GM19397 (cell line): ENCODE measurements around the gene SUCO.
"Not testable (repeated sequence)": the region's sequence is repeated elsewhere in the genome, so short reads cannot be mapped to it uniquely, and the experiment has no call there.

Experiments used
- ATAC-seq: cut with Tn5 transposase; IDR thresholded peaks from one replicate; pipeline ENCODE4 v1.9.1; 2021; ENCODE audit warnings: mild to moderate bottlenecking, moderate library complexity; ENCODE audit not compliant: unreplicated experiment

Gene SUCO, protein sequence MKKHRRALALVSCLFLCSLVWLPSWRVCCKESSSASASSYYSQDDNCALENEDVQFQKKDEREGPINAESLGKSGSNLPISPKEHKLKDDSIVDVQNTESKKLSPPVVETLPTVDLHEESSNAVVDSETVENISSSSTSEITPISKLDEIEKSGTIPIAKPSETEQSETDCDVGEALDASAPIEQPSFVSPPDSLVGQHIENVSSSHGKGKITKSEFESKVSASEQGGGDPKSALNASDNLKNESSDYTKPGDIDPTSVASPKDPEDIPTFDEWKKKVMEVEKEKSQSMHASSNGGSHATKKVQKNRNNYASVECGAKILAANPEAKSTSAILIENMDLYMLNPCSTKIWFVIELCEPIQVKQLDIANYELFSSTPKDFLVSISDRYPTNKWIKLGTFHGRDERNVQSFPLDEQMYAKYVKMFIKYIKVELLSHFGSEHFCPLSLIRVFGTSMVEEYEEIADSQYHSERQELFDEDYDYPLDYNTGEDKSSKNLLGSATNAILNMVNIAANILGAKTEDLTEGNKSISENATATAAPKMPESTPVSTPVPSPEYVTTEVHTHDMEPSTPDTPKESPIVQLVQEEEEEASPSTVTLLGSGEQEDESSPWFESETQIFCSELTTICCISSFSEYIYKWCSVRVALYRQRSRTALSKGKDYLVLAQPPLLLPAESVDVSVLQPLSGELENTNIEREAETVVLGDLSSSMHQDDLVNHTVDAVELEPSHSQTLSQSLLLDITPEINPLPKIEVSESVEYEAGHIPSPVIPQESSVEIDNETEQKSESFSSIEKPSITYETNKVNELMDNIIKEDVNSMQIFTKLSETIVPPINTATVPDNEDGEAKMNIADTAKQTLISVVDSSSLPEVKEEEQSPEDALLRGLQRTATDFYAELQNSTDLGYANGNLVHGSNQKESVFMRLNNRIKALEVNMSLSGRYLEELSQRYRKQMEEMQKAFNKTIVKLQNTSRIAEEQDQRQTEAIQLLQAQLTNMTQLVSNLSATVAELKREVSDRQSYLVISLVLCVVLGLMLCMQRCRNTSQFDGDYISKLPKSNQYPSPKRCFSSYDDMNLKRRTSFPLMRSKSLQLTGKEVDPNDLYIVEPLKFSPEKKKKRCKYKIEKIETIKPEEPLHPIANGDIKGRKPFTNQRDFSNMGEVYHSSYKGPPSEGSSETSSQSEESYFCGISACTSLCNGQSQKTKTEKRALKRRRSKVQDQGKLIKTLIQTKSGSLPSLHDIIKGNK (N-terminal part only)

DNA sequence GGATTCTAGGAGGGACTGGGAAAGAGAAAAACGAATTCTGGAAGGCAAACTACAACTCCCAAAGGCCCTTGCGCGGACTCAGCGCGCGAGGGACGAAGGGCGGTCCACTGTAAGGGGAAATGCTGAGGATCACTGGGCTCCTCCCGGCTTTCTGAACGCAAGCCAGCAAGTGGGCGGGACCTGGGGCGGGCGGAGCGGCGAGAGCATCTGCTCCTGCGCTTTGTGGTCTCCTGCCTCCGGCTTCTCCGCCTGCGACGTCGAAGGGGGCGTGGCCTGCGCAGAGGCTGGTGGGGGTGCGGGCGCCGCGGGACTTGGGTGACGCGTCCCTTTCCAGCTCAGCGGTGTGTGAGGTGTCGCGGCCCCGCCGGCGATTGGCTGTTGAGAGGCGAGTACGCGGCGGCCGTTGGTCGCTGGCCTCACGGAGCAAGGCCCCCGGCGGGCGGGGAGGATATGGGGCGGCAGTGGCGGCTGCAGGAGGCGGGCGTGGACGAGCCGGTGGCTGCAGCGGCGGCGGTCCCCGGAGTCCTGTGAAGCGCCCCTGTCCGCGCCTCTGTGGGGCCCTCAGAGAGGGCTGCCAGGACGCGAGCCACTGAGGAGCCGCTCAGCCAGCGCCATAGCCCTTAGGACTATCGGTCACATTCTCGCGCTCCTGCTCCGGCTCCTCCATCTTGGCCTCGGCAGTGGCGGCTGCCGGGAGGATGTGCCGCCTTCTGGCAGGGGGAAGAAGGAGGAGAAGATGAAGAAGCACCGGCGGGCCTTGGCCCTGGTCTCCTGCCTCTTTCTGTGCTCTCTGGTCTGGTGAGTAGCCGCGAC is at the start of gene SUCO:
Gene SUCO (plus strand): TSS at position 451 of the 813 bp plus-strand sequence. CDS start 286 bp downstream, at position 737.
- ATAC-seq = peak; percentile 86

DNA sequence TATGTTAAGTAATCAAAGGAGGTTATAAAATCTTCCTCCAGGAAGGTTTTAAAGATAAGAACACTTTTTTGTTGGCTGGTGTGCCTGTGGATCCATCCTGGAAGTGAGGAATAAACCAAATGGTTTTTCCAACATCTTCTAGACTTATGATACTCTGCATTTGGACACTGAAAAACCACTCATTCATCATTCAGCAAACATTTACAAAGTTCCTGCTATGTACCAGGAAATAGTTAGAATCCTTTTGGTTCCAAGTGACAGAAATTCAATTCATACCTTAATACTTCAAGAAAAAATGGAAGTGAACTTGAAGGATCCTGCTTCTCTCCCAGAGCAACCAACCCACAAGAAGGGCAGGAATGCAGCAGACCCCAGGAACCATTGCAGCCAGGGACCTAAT is 49.5 kb upstream of the SUCO start:
- ATAC-seq = no peak

DNA sequence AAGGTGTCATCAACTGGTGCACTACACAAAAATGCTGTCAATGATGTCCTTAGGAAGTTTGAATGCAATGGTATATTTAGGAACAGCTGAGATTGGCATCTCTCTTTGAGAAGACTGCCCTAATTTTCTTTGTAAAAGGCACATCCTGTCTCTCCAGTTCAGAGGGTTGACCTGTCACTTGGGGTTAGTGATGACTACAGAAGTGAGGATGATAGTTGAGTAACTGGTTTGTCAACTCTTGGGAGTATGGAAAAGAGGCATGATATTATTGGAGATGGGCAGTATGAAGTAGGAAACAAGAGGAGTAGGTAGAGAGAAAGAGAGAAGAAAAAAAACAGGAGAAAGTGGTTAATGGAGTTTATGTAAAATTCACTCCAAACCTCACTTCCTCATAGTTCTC is 48.7 kb upstream of the SUCO start:
- no peak for ATAC-seq

DNA sequence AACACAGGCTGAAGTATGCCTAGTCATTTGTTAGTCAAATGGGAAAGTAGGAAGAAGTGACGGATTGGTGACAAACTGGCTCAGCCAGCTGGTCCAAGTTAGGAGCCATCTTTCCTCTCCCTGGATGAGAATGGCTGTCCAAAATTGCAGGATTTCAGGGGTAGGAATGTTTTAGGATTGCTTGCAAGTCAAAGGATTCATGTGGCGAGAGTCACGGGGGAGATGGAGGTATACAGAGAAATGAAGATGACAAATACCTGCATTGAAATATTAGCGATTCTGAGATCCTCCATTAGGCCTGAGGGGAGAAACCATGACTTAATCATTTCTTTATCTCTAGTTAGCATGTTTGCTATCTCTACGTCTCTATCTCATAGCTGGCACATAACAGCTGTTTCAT is 47.3 kb upstream of the SUCO start:
- no peak for ATAC-seq

DNA sequence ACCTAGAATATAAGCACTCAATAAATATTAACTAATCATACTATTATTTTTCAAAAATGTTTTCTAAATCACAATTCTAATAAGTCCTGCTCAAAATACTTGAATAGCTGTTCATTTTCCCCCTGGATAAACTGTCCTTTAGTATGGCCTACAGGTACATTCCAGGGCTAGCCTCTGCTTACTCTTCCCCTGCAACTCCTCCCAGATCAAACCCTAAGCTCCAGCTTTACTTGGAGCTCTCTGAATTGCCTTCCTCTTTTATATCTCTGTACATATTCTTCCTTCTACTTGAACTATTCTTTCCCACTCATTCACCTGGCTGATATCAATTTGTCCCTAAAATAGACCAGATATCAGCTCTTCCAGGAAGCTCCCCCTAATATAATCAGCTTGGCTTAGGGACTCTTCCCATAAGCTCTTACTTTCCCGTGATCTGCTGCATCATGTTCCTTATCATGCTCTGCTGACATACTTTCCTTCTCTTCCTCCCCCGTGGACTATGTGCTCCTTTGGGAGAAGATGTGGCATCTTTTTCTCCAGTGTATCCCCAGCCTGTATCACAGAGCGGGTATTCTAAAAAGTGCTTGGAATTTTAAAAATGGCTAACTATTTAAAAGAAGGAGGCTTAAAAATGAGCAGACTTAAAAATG is 46.0 kb upstream of the SUCO start:
- ATAC-seq = no peak

DNA sequence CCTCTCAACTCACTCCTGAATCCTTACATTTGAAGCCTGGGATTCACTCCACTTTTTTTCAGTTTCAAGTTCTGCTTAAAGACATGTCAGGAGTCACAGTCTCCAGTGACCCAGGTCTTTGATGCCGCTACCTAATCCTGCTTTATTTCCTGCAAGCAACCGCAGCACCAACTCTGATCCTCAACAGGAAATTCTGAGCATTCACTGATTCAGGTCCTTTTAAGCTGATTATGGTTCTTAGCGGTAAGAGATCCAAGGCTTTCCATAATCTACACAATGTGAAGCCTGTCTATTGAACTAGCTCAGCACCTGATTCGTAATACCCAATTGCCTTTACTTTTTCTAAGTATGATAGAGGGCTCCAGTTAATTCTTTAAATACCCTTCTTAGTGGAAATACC is 45.4 kb upstream of the SUCO start:
- ATAC-seq = no peak

DNA sequence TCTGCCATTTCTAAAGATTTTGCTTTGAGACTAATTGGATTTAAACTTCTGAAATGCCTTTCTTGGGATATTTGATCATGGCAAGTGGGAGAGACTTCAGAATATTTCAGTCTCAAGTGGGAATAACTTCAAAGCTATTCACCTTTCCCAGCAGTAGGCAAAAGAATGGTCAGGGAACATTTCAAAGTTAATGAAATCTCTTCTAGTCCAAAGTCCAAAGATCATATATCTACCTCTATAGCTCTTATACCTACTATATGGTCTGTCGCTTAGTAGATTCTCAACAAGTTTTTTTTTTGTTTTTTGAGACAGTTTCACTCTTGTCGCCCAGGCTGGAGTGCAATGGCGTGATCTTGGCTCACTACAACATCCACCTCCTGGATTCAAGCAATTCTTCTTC is 44.6 kb upstream of the SUCO start:
- ATAC-seq = no peak

DNA sequence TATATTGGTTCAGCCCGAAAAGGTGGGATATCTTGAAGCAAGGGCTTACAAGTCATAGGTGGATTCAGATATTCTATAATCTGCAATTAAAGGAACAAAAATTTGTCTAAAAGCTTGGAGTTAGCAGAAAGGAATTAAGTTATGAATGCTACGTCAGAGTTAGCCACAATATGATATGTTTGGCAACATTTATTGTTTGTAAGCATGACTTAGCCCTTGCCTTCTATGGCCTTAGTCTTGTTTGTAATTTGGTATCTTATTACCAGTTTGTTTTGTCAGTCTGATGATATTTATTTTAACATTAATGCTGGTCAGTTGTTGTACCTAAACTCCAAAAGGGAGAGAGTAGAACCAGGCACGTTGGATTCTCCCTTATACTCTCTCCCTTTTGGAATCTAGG is 43.1 kb upstream of the SUCO start:
- no peak for ATAC-seq

DNA sequence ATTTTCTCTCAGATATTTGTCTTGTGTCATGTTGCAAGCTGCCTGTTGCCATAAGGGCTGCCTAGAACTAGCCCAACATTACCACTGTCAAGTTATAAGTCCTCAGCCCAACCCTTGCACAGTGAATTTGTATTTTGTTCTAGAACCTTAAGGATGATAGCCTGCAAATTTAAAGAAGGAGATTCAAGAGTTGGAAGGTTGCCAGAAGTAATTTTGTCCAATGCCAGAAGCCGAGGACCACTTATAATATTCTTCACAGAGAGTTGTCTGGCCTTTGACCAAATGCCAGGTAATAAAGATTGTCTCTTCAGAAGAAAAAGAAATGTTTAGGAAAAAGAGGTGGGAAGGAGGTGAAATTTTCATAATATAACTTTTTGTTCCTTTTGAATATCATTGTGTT is 40.5 kb upstream of the SUCO start:
- ATAC-seq = no peak

DNA sequence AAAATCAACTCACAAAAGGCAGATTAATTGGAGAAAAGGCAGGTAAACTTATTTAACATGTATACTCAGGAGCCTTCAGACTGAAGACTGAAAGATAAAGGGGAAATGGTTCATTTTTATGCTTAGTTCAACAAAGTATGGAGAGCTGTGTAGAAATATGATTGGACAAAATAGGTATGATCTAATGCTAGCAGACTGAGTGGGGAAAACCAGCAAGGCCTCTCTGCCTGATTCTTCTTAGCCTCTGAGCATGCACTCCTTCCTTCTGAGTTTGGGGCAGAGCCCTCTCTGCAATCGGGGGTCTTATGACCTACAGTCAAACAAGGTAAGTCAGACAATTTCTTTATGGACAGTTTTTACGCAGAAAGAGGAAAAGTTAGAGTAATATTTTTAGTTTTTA is 38.8 kb upstream of the SUCO start:
- ATAC-seq = no peak

DNA sequence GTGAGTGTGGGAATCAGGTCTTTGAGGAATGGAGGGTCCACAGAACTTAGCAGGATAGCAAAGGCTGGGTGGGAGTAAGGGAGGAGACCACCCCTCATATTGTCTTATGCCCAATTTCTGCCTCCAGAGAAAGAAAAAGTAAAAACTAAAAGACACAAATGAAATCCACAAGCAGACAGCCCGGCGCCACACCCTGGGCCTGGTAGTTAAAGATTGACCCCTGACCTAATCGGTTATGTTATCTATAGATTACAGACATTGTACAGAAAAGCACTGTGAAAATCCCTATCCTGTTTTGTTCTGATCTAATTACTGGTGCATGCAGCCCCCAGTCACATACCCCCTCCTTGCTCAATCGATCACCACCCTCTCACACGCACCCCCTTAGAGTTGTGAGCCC is 36.8 kb upstream of the SUCO start:
- ATAC-seq = not testable (repeated sequence)

DNA sequence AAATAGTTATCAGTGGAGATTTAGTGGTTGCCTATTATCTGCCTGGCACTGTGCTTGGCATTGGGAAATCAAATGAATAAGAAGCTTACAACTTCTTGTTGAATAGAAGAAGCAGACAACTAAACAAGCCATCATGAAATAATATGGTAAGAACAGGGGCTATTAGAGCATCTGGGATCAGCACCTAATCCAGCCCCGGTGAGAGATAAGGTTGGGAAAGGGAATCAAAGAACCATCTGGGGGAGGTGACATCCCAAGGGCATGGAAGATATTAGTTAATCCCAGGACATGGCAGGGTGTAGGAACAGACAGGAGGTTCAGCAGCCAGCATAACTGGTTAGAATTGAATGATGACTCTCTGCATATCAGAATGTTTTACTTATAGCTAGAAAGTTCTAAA is 36.3 kb upstream of the SUCO start:
- ATAC-seq = no peak

DNA sequence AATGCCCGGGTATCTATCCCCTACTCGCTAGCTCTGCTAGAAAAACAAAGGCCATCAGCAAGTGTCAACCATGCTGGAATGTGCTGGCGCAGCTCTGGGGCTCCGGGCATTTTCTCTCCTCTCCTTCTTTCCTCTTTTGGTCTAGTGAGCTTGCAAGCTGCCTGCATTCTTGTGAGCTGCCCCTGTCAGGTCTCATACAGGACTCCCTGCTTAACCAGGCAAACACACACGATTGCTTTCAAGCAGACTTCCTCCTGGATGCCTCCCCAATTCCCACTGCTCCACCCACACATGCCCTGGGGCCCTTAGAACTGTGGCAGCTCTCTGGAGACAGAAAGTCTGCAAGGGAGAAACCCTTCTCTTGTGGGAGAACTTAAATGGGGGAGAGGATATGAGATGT is 35.7 kb upstream of the SUCO start:
- no peak for ATAC-seq

DNA sequence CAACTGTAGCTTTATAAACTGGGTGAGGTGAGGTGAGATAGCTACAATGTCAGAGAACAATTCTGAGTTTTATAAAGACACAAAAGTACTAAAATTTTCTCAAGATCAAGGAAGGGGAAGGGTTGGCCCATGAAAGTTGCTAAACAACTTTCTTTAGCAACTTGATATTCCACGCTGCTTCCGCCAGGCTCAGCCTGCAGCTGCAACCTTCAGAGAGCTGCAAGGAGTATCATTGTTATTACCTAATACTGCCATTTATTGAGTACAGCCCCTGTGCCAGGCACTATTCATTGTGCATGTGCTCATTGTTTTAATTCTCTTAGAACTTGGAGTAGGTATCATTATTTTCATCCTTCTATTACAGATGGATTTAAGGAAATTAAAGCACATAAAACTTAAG is 34.1 kb upstream of the SUCO start:
- ATAC-seq = no peak

DNA sequence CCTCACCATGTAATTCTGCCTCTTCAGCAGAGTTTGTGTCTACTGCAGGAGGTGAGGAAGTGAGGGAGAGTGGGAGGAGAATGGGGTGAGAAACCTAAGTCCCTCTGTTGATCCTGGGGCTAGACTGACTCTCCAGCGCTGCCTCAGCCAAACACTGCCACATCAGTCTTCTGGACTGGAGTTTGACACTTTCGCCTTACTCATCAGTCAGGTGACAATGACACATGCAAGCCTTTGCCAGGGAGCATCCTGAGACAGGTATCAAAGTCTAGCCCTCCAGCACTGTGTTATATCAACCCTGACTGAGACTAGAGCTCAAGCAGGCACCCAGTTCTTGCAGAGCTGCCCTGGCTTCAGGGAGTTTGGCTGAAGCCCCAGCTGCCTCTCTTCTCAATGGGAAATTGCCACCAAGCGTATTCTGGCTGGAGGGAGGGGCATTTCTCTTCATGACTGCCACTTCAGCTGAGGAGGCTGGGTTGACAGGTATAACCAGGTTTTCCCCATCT is 33.3 kb upstream of the SUCO start:
- ATAC-seq = no peak

DNA sequence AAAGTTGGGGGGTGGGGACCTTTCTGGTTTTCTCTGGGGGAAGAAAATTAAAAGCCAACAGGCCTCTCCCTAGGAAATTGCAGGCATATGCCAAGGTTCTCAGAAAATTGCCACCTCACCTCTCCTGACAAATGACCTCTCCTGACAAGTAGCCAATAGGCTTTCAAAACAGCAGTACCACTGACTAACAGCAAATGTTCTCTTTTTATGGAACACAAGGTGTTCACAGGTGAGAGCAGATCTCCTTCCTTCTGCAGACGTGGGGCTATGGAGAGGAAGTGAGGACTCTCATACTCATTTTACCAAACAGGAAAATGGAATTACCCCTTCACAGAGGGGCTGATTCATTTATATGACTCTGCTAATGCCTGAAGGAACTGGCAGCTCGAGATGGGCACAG is 32.7 kb upstream of the SUCO start:
- no peak for ATAC-seq

DNA sequence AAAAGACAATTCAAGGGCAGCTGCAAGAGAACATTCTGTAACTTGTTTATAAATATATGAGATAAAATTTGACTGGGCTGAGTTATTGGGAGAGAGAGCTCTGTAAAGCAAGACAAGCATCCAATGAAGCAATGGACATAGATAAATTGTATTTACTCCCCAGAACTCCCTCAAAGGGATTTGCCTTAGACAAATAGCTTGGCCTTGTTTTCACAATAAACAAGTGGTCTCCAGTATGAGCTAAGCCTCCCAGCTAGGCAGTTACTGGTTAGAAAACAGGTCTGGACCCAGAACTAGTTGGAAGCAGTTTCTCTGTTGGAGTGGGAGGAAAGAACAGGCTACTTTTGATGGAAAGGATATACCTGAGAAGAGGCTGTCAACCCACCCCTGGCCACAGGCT is 25.2 kb upstream of the SUCO start:
- no peak for ATAC-seq

DNA sequence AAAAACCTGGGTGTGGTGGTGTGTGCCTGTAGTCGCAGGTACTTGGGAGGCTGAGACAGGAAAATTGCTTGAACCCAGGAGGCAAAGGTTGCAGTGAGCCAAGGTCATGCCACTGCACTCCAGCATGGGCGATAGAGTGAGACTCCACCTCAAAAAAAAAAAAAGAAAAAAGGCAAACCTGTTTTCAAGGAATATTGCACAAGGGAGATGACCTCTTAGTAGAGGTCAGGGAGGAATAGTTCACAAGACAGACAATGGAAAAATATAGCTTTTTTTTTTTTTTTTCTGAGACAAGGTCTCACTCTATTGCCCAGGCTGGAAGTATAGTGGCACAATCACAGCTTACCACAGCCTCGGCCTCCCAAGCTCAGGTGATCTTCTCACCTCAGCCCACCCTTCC is 22.5 kb upstream of the SUCO start:
- no peak for ATAC-seq

DNA sequence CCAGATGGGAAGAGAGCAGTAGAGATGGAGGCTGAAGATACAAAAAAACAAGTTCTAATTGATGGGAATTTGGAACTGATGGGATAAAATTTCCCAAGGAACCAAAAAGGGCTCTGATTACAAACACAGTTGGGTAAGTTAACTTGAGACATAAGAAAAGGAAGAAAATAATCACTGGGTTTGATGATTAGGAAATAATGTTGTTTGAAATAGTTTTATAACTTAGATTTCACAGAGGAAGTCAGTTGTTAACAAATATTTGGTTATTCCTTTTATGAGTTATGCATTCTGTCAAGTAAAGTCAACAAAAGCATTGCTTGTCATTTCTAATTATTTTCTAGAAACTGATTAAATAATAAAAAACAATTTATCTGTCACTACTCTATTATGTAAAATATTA is 20.4 kb upstream of the SUCO start:
- ATAC-seq = no peak

DNA sequence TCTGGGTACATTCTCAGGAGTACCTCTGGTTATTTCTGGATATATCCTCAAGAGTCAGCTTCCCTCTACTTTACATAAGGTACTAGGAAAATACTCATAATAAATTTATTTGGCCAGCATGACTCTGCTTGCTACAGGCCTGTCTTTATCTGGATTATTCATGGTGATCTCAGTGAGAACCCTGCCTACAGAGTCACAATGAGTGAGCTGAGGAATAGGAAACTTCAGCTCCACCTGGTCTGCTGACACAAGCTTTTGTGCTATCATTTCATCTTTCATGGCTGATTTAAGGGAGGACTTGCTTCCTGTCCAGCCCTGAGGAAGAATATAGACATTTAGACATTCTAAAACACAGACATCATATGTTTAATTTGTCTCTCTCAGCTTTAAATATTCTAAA is 19.5 kb upstream of the SUCO start:
- ATAC-seq = no peak
